Memory B cell (primary cell): ENCODE data around the gene NOC4L.

ENCODE experiments used
- ATAC-seq: fragments of 150-1000 bp; cut with Tn5 transposase; 2 replicates; pipeline ENCODE4 v1.10.0; 2021; ENCODE audit warnings: low read depth, mild to moderate bottlenecking, moderate library complexity
- DNase-seq, 2 donors: peaks; one replicate each; pipeline ENCODE4 v3.0.0; 2022; ENCODE audit warnings: low spot score in 2 of 2
- H3K27ac Mint-ChIP-seq: one replicate; pipeline ENCODE4 v1.8.0; 2022; ENCODE audit warnings: mild to moderate bottlenecking, moderate library complexity, mixed read lengths
- H3K27me3 Mint-ChIP-seq: one replicate; pipeline ENCODE4 v1.8.0; 2022; ENCODE audit warnings: mixed read lengths
- H3K36me3 Mint-ChIP-seq: one replicate; pipeline ENCODE4 v1.8.0; 2022; ENCODE audit warnings: mild to moderate bottlenecking, mixed read lengths
- H3K4me1 Mint-ChIP-seq: one replicate; pipeline ENCODE4 v1.8.0; 2022; ENCODE audit warnings: mixed read lengths
- H3K4me3 Mint-ChIP-seq: one replicate; pipeline ENCODE4 v1.8.0; 2022; ENCODE audit warnings: mild to moderate bottlenecking, moderate library complexity, mixed read lengths
- H3K9me3 Mint-ChIP-seq: one replicate; pipeline ENCODE4 v1.8.0; 2022; ENCODE audit warnings: mixed read lengths

Gene NOC4L

GRCh38 chr12:132199526-132200319, 55.5 kb downstream of the NOC4L start:
- no peak for ATAC-seq
- H3K27me3 Mint-ChIP-seq = peaks cover 12% of the 10 kb centered on the region

GRCh38 chr12:132200800-132201199, 56.5 kb downstream of the NOC4L start:
- peaks cover 14% of the 10 kb centered on the region for H3K27me3 Mint-ChIP-seq
- no peaks in the 10 kb centered on the region for H3K36me3 Mint-ChIP-seq
- ATAC-seq = no peak
- no peak overlapping the region for H3K4me3 Mint-ChIP-seq
- DNase-seq = no peak
- H3K9me3 Mint-ChIP-seq = no peaks in the 10 kb centered on the region
- H3K4me1 Mint-ChIP-seq = peaks cover 2% of the 10 kb centered on the region
- no peak overlapping the region for H3K27ac Mint-ChIP-seq

More at GRCh38 chr12:132199526-132200319, 55.5 kb downstream of the NOC4L start:
- Mint-ChIP-seq H3K4me1 (no peaks in the 10 kb centered on the region), H3K27ac (no peak overlapping the region), H3K4me3 (no peak overlapping the region), H3K36me3 (no peaks in the 10 kb centered on the region), H3K9me3 (no peaks in the 10 kb centered on the region)
- DNase-seq = no peak

GRCh38 chr12:132201391-132202120, 57.3 kb downstream of the NOC4L start:
- no peaks in the 10 kb centered on the region for H3K9me3 Mint-ChIP-seq
- H3K27ac Mint-ChIP-seq = no peak overlapping the region
- DNase-seq (no peak), ATAC-seq (no peak)
- H3K4me3 Mint-ChIP-seq = no peak overlapping the region
- H3K27me3 Mint-ChIP-seq = peaks cover 11% of the 10 kb centered on the region
- no peaks in the 10 kb centered on the region for H3K36me3 Mint-ChIP-seq
- peaks cover 2% of the 10 kb centered on the region for H3K4me1 Mint-ChIP-seq
